ENCODE measurements around the gene ST6GALNAC4. TPM values are rescaled to one million over a fixed set of nuclear protein-coding genes. Genes with fewer than 3 reads are reported as not detected.
"Not testable (repeated sequence)": the region's sequence is repeated elsewhere in the genome, so short reads cannot be mapped to it uniquely, and the experiment has no call there.

Gene ST6GALNAC4
- total and polyA plus RNA-seq, 3 donors from 2014 or later = 10.3 to 24.7 (median 18.8) TPM

DNA sequence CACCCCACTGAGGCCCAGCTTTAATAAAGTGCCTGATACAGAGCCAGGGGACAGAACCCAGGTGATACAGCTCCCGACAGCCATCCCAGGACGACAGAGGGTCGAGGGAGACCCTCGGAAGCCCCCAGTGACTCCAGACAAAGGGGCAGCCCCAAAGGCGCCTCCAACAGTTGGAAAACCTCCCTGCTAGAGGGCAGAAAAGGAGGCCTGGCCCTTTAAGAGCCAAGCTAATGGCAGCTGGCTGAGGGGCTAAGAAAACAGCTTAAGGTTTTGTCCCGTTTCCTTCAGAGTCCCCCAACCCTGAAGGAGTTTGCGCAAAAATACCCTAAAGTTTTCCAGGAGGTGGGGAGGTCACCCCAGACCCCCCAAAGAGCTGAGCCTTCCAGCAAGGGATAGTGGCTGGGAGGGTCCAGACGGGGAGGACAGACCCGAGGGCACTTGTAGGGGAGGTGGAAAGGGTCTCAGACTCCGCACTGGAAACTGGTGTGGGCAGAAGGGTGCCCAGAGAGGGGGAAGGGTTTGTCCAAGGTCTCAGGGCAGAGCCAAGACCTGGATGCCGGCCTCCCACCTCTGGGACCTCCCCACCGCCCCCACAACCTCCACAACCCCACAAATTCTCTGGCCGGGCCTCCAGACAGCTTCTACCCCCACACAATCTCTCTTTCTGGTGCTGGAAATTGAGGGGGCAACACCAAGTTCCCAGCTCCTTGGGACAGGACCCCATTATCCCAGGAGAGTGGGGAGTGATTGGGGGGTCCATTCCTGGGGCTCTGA is 31.1 kb downstream of the ST6GALNAC4 start:
- Histone ChIP-seq H3K36me3 (ENCODE audit: low read depth, missing control alignments) (no peaks in the 10 kb centered on the region), H3K27ac (peak overlapping the region; percentile 5 to 46)
- TF ChIP-seq CTCF (IDR thresholded peaks at IDR 0.05) = no peak
- TF ChIP-seq POLR2A (IDR thresholded peaks at IDR 0.05) = no peak

GRCh38 chr9:127884976-127885490 is 31.8 kb downstream of the ST6GALNAC4 start:
- Histone ChIP-seq H3K4me1 (peaks cover 26% of the 10 kb centered on the region), H3K27ac (peak overlapping the region; percentile 5 to 46), H3K27me3 (no peaks in the 10 kb centered on the region), H3K4me3 (no peak overlapping the region), H3K36me3 (ENCODE audit: low read depth, missing control alignments) (no peaks in the 10 kb centered on the region), H3K9me3 (no peaks in the 10 kb centered on the region)
- intact Hi-C loops (cut with DNase I; ENCODE audit: low total_unique reads) = no loop called here
- TF ChIP-seq CTCF (IDR thresholded peaks at IDR 0.05) (no peak), POLR2A (IDR thresholded peaks at IDR 0.05) (no peak)
- 63 to 73% methylated on average over 10 to 15 of the region's 15 CpGs for WGBS, 2 donors
- DNase-seq = no peak

More for the DNA sequence above, 31.1 kb downstream of the ST6GALNAC4 start:
- intact Hi-C loops (cut with DNase I; ENCODE audit: low total_unique reads) = no loop called here
- no peak for DNase-seq
- 58 to 63% methylated on average over 10 to 13 of the region's 13 CpGs for WGBS, 2 donors
- Histone ChIP-seq H3K4me1 (peaks cover 26% of the 10 kb centered on the region), H3K9me3 (no peaks in the 10 kb centered on the region), H3K4me3 (no peak overlapping the region), H3K27me3 (no peaks in the 10 kb centered on the region)

DNA sequence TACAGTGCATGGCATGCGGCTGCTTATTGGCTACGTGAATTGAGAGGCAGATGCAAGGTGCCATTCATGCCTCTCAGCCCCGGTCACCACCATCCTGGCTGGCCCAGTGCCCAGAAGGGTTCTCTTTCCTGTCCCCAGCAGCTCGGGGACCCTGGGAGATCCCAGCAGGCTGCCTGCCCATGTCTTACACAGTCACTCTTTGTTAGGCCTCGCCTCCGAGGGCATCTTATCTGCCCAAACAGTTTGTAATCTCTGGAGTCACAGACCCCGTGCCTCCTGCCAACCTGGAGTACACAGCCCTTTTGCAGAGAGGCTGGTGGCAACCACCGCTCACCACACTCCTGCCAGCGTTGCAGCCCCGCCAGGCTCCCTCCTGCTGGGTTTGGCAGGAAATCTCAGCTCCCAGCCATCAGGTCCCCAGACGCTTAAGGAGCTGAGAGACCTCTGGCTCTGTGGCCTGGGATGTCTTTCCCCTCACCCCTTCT is 32.4 kb downstream of the ST6GALNAC4 start:
- Histone ChIP-seq H3K27me3 (no peaks in the 10 kb centered on the region), H3K4me1 (peaks cover 26% of the 10 kb centered on the region), H3K9me3 (no peaks in the 10 kb centered on the region), H3K36me3 (ENCODE audit: low read depth, missing control alignments) (no peaks in the 10 kb centered on the region), H3K27ac (no peak overlapping the region), H3K4me3 (no peak overlapping the region)
- intact Hi-C loops (cut with DNase I; ENCODE audit: low total_unique reads) = no loop called here
- DNase-seq = peak; percentile 90
- WGBS, 2 donors = 36 to 57% methylated on average over 11 of the region's 11 CpGs
- no peak for TF ChIP-seq CTCF (IDR thresholded peaks at IDR 0.05)
- no peak for TF ChIP-seq POLR2A (IDR thresholded peaks at IDR 0.05)

DNA sequence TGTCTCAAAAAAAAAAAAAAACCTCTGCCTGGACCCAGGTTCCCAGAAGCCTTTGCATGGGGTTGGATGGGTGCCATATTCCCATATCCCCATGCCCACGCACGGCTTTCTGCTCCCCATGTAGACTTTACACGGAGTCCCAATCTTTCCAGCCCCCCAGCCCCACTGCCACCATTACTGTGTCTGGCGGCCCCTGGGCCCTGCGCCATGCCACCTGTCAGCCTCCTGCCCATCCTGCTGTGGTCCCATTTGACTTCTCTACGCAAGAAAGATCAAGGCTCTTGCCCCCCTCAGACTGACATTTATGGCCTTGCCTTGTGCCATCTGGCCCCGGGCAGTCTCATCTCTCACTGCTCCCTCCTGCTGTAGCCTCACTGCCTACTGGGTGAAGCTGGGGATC is 32.9 kb downstream of the ST6GALNAC4 start:
- intact Hi-C loops (cut with DNase I; ENCODE audit: low total_unique reads) = no loop called here
- TF ChIP-seq CTCF (IDR thresholded peaks at IDR 0.05) (no peak), POLR2A (IDR thresholded peaks at IDR 0.05) (no peak)
- no peak overlapping the region for H3K27ac ChIP-seq
- H3K9me3 ChIP-seq = no peaks in the 10 kb centered on the region
- H3K4me3 ChIP-seq = no peak overlapping the region
- WGBS, 2 donors = 67 to 82% methylated on average over 7 of the region's 7 CpGs
- H3K36me3 ChIP-seq (ENCODE audit: low read depth, missing control alignments) = no peaks in the 10 kb centered on the region
- no peak for DNase-seq
- no peaks in the 10 kb centered on the region for H3K27me3 ChIP-seq
- H3K4me1 ChIP-seq = peaks cover 26% of the 10 kb centered on the region

GRCh38 chr9:127881715-127882114 is 35.1 kb downstream of the ST6GALNAC4 start:
- H3K36me3 ChIP-seq (ENCODE audit: low read depth, missing control alignments); DNase-seq; H3K9me3 ChIP-seq; H3K4me3 ChIP-seq; H3K27me3 ChIP-seq; H3K27ac ChIP-seq; intact Hi-C loops (cut with DNase I; ENCODE audit: low total_unique reads): not testable (repeated sequence)
- 80 to 87% methylated on average over 3 of the region's 3 CpGs for WGBS, 2 donors
- H3K4me1 ChIP-seq = peaks cover 39% of the 10 kb centered on the region
